ENCODE measurements around the gene NEURL4.

The NEURL4 gene

GRCh38 chr17:7290166-7290565 lies 39.0 kb downstream of the NEURL4 start:
- Histone ChIP-seq H3K27me3 (ENCODE audit: control insufficient read depth, insufficient read depth, low read length, poor library complexity, severe bottlenecking) (peaks cover 36% of the 10 kb centered on the region), H3K27ac (ENCODE audit: insufficient read depth, low read depth, low read length, poor library complexity, severe bottlenecking) (no peak overlapping the region), H3K4me1 (ENCODE audit: control insufficient read depth, insufficient read depth, low read length) (peaks cover 26% of the 10 kb centered on the region), H3K4me3 (ENCODE audit: insufficient read depth, low read depth, low read length) (no peak overlapping the region), H3K36me3 (ENCODE audit: control insufficient read depth, insufficient read depth, low read length) (no peaks in the 10 kb centered on the region), H3K9me3 (ENCODE audit: control insufficient read depth, low read length) (no peaks in the 10 kb centered on the region)
- 94 to 97% methylated on average over 19 of the region's 19 CpGs for WGBS, 2 experiments

- no peaks in the 10 kb centered on the region for H3K36me3 ChIP-seq (ENCODE audit: control insufficient read depth, insufficient read depth, low read length)
- H3K27me3 ChIP-seq (ENCODE audit: control insufficient read depth, insufficient read depth, low read length, poor library complexity, severe bottlenecking), result peaks cover 28% of the 10 kb centered on the region
- peaks cover 26% of the 10 kb centered on the region for H3K4me1 ChIP-seq (ENCODE audit: control insufficient read depth, insufficient read depth, low read length)
- no peak overlapping the region for H3K4me3 ChIP-seq (ENCODE audit: insufficient read depth, low read depth, low read length)
- H3K27ac ChIP-seq (ENCODE audit: insufficient read depth, low read depth, low read length, poor library complexity, severe bottlenecking), result no peak overlapping the region
- no peaks in the 10 kb centered on the region for H3K9me3 ChIP-seq (ENCODE audit: control insufficient read depth, low read length)
- 83 to 87% methylated on average over 18 of the region's 18 CpGs for WGBS, 2 experiments
These were observed 39.7 kb downstream of the NEURL4 start for GRCh38 chr17:7289256-7290032.

GRCh38 chr17:7285679-7286078 lies 43.5 kb downstream of the NEURL4 start:
- Histone ChIP-seq H3K27me3 (ENCODE audit: control insufficient read depth, insufficient read depth, low read length, poor library complexity, severe bottlenecking) (peaks cover 30% of the 10 kb centered on the region), H3K36me3 (ENCODE audit: control insufficient read depth, insufficient read depth, low read length) (no peaks in the 10 kb centered on the region), H3K9me3 (ENCODE audit: control insufficient read depth, low read length) (no peaks in the 10 kb centered on the region), H3K4me1 (ENCODE audit: control insufficient read depth, insufficient read depth, low read length) (peaks cover 8% of the 10 kb centered on the region), H3K4me3 (ENCODE audit: insufficient read depth, low read depth, low read length) (no peak overlapping the region), H3K27ac (ENCODE audit: insufficient read depth, low read depth, low read length, poor library complexity, severe bottlenecking) (no peak overlapping the region)
- WGBS, 2 experiments, result 93 to 94% methylated on average over 12 of the region's 12 CpGs

GRCh38 chr17:7284911-7285310 lies 44.2 kb downstream of the NEURL4 start:
- H3K4me1 ChIP-seq (ENCODE audit: control insufficient read depth, insufficient read depth, low read length), result peaks cover 8% of the 10 kb centered on the region
- peaks cover 30% of the 10 kb centered on the region for H3K27me3 ChIP-seq (ENCODE audit: control insufficient read depth, insufficient read depth, low read length, poor library complexity, severe bottlenecking)
- H3K36me3 ChIP-seq (ENCODE audit: control insufficient read depth, insufficient read depth, low read length), result no peaks in the 10 kb centered on the region
- H3K9me3 ChIP-seq (ENCODE audit: control insufficient read depth, low read length), result no peaks in the 10 kb centered on the region
- 93% methylated on average over 16 of the region's 16 CpGs for WGBS, 2 experiments
- H3K4me3 ChIP-seq (ENCODE audit: insufficient read depth, low read depth, low read length), result no peak overlapping the region
- no peak overlapping the region for H3K27ac ChIP-seq (ENCODE audit: insufficient read depth, low read depth, low read length, poor library complexity, severe bottlenecking)

- peaks cover 30% of the 10 kb centered on the region for H3K27me3 ChIP-seq (ENCODE audit: control insufficient read depth, insufficient read depth, low read length, poor library complexity, severe bottlenecking)
These were observed 45.5 kb downstream of the NEURL4 start for GRCh38 chr17:7283471-7284216.

GRCh38 chr17:7282752-7283321 lies 46.3 kb downstream of the NEURL4 start:
- Histone ChIP-seq H3K27me3 (ENCODE audit: control insufficient read depth, insufficient read depth, low read length, poor library complexity, severe bottlenecking) (peaks cover 30% of the 10 kb centered on the region), H3K9me3 (ENCODE audit: control insufficient read depth, low read length) (no peaks in the 10 kb centered on the region), H3K36me3 (ENCODE audit: control insufficient read depth, insufficient read depth, low read length) (no peaks in the 10 kb centered on the region), H3K4me1 (ENCODE audit: control insufficient read depth, insufficient read depth, low read length) (no peaks in the 10 kb centered on the region), H3K27ac (ENCODE audit: insufficient read depth, low read depth, low read length, poor library complexity, severe bottlenecking) (no peak overlapping the region), H3K4me3 (ENCODE audit: insufficient read depth, low read depth, low read length) (peak overlapping the region; percentile 56)
- 74 to 80% methylated on average over 6 of the region's 6 CpGs for WGBS, 2 experiments

More at GRCh38 chr17:7283471-7284216, 45.5 kb downstream of the NEURL4 start:
- Histone ChIP-seq H3K27ac (ENCODE audit: insufficient read depth, low read depth, low read length, poor library complexity, severe bottlenecking) (no peak overlapping the region), H3K4me1 (ENCODE audit: control insufficient read depth, insufficient read depth, low read length) (no peaks in the 10 kb centered on the region), H3K4me3 (ENCODE audit: insufficient read depth, low read depth, low read length) (no peak overlapping the region), H3K36me3 (ENCODE audit: control insufficient read depth, insufficient read depth, low read length) (no peaks in the 10 kb centered on the region), H3K9me3 (ENCODE audit: control insufficient read depth, low read length) (no peaks in the 10 kb centered on the region)
- 92 to 93% methylated on average over 18 of the region's 18 CpGs for WGBS, 2 experiments

- Histone ChIP-seq H3K36me3 (ENCODE audit: control insufficient read depth, insufficient read depth, low read length) (no peaks in the 10 kb centered on the region), H3K4me3 (ENCODE audit: insufficient read depth, low read depth, low read length) (peak overlapping the region; percentile 56), H3K27ac (ENCODE audit: insufficient read depth, low read depth, low read length, poor library complexity, severe bottlenecking) (no peak overlapping the region), H3K27me3 (ENCODE audit: control insufficient read depth, insufficient read depth, low read length, poor library complexity, severe bottlenecking) (peaks cover 30% of the 10 kb centered on the region), H3K4me1 (ENCODE audit: control insufficient read depth, insufficient read depth, low read length) (no peaks in the 10 kb centered on the region), H3K9me3 (ENCODE audit: control insufficient read depth, low read length) (no peaks in the 10 kb centered on the region)
- WGBS, 2 experiments, result 2% methylated on average over 40 to 43 of the region's 43 CpGs
These were observed 47.0 kb downstream of the NEURL4 start for GRCh38 chr17:7281953-7282751.

- peaks cover 30% of the 10 kb centered on the region for H3K27me3 ChIP-seq (ENCODE audit: control insufficient read depth, insufficient read depth, low read length, poor library complexity, severe bottlenecking)
- 1% methylated on average over 71 of the region's 71 CpGs for WGBS, 2 experiments
- no peaks in the 10 kb centered on the region for H3K4me1 ChIP-seq (ENCODE audit: control insufficient read depth, insufficient read depth, low read length)
- H3K4me3 ChIP-seq (ENCODE audit: insufficient read depth, low read depth, low read length), result peak within 1 kb of the TSS; percentile 56
- no peak within 1 kb of the TSS for H3K27ac ChIP-seq (ENCODE audit: insufficient read depth, low read depth, low read length, poor library complexity, severe bottlenecking)
- no peaks in the 10 kb centered on the region for H3K9me3 ChIP-seq (ENCODE audit: control insufficient read depth, low read length)
- no peaks in the 10 kb centered on the region for H3K36me3 ChIP-seq (ENCODE audit: control insufficient read depth, insufficient read depth, low read length)
These were observed 47.8 kb downstream of the NEURL4 start, which contains the start of gene SLC2A4 for GRCh38 chr17:7281074-7281952. TSS of gene SLC2A4 (plus strand) at chr17:7281718. CDS start at chr17:7281935, 217 bp downstream.

GRCh38 chr17:7280519-7281073 lies 48.5 kb downstream of the NEURL4 start:
- Histone ChIP-seq H3K27me3 (ENCODE audit: control insufficient read depth, insufficient read depth, low read length, poor library complexity, severe bottlenecking) (peaks cover 30% of the 10 kb centered on the region), H3K9me3 (ENCODE audit: control insufficient read depth, low read length) (no peaks in the 10 kb centered on the region), H3K4me1 (ENCODE audit: control insufficient read depth, insufficient read depth, low read length) (no peaks in the 10 kb centered on the region), H3K27ac (ENCODE audit: insufficient read depth, low read depth, low read length, poor library complexity, severe bottlenecking) (no peak overlapping the region), H3K4me3 (ENCODE audit: insufficient read depth, low read depth, low read length) (peak overlapping the region; percentile 56), H3K36me3 (ENCODE audit: control insufficient read depth, insufficient read depth, low read length) (no peaks in the 10 kb centered on the region)
- WGBS, 2 experiments, result 1% methylated on average over 29 of the region's 29 CpGs
